ENCODE results near the gene PMIS2. TPM values are rescaled to one million over a fixed set of nuclear protein-coding genes. Genes with fewer than 3 reads are reported as not detected.
"Not testable (repeated sequence)": the region's sequence is repeated elsewhere in the genome, so short reads cannot be mapped to it uniquely, and the experiment has no call there.

Gene PMIS2
- total and polyA plus RNA-seq, 2 experiments from 2014 or later, result not detected

DNA sequence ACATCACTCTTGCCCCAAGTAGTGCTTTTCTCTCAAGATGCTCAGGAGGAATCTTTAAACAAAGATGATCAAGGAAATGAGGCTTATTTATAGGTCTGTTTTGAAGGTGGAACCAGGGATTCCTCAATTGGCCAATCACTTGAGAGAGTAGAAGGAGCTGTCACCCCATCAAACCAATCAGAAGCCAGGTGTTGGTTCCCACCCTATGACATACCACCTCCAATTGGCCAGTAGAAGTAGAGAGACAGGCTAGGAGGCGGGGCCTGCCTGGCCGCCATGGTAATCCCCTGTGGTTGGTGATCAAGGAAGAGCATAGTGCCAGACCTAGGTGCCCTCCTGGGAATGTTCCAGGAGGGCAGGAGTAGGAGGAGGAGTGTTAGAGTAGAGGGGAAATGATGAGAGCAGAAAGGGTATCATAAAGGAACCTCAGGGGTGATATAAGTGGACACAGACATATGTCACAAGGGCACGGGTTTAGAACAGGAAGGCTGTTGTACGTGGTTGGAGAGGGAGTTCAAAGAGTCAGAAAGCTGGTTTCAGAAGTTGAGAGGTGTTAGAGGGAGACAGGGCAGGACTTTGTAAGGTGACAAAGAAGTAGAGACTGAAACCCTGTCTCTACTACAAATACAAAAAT is 10.5 kb downstream of the PMIS2 start:
- WGBS, 2 experiments (ENCODE audit: low coverage in 1 of 2, low lambda C conversion rate in 2 of 2, missing lambda C conversion rate in 2 of 2), result 35 to 41% methylated on average over 4 of the region's 4 CpGs
- no peak for DNase-seq
- Histone ChIP-seq H2AFZ (no peak overlapping the region), H3K9me3 (ENCODE audit: low read depth) (no peaks in the 10 kb centered on the region), H3K9me2 (ENCODE audit: insufficient read depth) (no peaks in the 10 kb centered on the region), H3K36me3 (ENCODE audit: low read depth) (no peaks in the 10 kb centered on the region), H3K9ac (no peak overlapping the region), H3K4me1 (ENCODE audit: insufficient read depth) (no peaks in the 10 kb centered on the region), H3K27ac (no peak overlapping the region), H3K27me3 (replicated peaks; ENCODE audit: insufficient read depth) (peaks cover 3% of the 10 kb centered on the region; the same call in 1 of the 2 replicates), H3K4me3 (no peak overlapping the region), H3K79me2 (ENCODE audit: insufficient read depth) (no peaks in the 10 kb centered on the region), H4K20me1 (ENCODE audit: insufficient read depth) (no peaks in the 10 kb centered on the region), H3K4me2 (ENCODE audit: unreplicated experiment) (no peak overlapping the region), H3F3A (ENCODE audit: insufficient read depth) (no peaks in the 10 kb centered on the region)
- in situ Hi-C loops (cut with MboI), result no loop called here
- no peak for TF ChIP-seq EZH2 (IDR thresholded peaks at IDR 0.05; ENCODE audit: insufficient read depth, poor library complexity, severe bottlenecking)
- no peak for TF ChIP-seq EZH2phosphoT487 (IDR thresholded peaks at IDR 0.05; ENCODE audit: insufficient read depth, low read depth)

DNA sequence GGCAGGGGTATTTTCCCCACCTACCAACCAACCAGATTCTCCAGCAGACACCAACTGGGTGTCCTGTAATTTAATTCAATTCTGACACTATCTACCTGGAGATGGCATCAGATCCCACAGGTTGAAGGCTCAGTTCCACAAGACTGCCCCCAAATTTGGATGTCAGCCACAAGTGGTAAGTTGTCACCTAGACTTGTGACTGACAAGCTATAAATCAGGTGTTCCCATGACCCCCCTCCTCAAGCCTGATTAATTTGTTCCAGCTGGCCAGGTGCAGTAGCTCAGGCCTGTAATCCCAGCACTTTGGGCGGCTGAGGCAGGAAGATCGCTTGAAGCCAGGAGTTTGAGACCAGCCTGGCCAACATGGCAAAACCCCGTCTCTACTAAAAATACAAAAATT is 16.0 kb downstream of the PMIS2 start:
- Histone ChIP-seq H3K9me2 (ENCODE audit: insufficient read depth) (no peaks in the 10 kb centered on the region), H2AFZ (no peak overlapping the region), H3K9ac (no peak overlapping the region), H3F3A (ENCODE audit: insufficient read depth) (no peaks in the 10 kb centered on the region), H3K36me3 (ENCODE audit: low read depth) (no peaks in the 10 kb centered on the region), H3K4me3 (no peak overlapping the region), H4K20me1 (ENCODE audit: insufficient read depth) (no peaks in the 10 kb centered on the region), H3K4me1 (ENCODE audit: insufficient read depth) (no peaks in the 10 kb centered on the region), H3K9me3 (ENCODE audit: low read depth) (no peaks in the 10 kb centered on the region), H3K27ac (no peak overlapping the region), H3K27me3 (replicated peaks; ENCODE audit: insufficient read depth) (peaks cover 3% of the 10 kb centered on the region; the same call in 1 of the 2 replicates), H3K4me2 (ENCODE audit: unreplicated experiment) (no peak overlapping the region), H3K79me2 (ENCODE audit: insufficient read depth) (no peaks in the 10 kb centered on the region)
- TF ChIP-seq EZH2 (IDR thresholded peaks at IDR 0.05; ENCODE audit: insufficient read depth, poor library complexity, severe bottlenecking), result no peak
- TF ChIP-seq EZH2phosphoT487 (IDR thresholded peaks at IDR 0.05; ENCODE audit: insufficient read depth, low read depth), result no peak
- WGBS, 2 experiments (ENCODE audit: low coverage in 1 of 2, low lambda C conversion rate in 2 of 2, missing lambda C conversion rate in 2 of 2), result 13 to 21% methylated on average over 3 of the region's 3 CpGs
- DNase-seq, result no peak
- in situ Hi-C loops (cut with MboI), result no loop called here

DNA sequence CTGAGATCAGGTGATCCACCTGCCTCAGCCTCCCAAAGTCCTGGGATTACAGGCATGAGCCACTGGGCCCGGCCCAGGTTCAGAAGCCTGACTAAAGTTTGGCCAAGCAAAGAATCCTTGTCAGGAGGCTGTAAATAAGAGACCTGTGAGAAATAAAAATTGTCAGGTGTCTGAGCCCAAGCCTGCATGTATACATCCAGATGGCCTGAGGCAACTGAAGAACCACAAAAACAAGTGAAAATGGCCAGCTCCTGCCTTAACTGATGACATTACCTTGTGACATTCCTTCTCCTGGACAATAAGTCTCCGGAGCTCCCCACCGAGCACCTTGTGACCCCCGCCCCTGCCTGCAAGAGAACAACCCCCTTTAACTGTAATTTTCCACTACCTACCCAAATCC is 18.5 kb downstream of the PMIS2 start:
- H3K9me3 ChIP-seq (ENCODE audit: low read depth); H3K4me1 ChIP-seq (ENCODE audit: insufficient read depth); H3K79me2 ChIP-seq (ENCODE audit: insufficient read depth); H2AFZ ChIP-seq; H3K27me3 ChIP-seq (replicated peaks; ENCODE audit: insufficient read depth); H3K9ac ChIP-seq; H3F3A ChIP-seq (ENCODE audit: insufficient read depth); H3K9me2 ChIP-seq (ENCODE audit: insufficient read depth); H3K4me2 ChIP-seq (ENCODE audit: unreplicated experiment); H3K36me3 ChIP-seq (ENCODE audit: low read depth); H3K27ac ChIP-seq; H3K4me3 ChIP-seq; DNase-seq; in situ Hi-C loops (cut with MboI); H4K20me1 ChIP-seq (ENCODE audit: insufficient read depth): not testable (repeated sequence)
- 65 to 70% methylated on average over 4 of the region's 4 CpGs for WGBS, 2 experiments (ENCODE audit: low coverage in 1 of 2, low lambda C conversion rate in 2 of 2, missing lambda C conversion rate in 2 of 2)

DNA sequence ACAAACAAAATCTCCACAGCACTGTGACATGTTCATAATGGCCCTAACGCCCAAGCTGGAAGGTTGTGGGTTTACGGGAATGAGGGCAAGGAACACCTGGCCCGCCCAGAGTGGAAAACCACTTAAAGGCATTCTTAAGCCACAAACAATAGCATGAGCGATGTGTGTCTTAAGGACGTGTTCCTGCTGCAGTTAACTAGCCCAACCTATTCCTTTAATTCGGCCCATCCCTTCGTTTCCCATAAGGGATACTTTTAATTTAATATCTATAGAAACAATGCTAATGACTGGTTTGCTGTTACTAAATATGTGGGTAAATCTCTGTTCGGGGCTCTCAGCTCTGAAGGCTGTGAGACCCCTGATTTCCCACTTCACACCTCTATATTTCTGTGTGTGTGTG is 21.2 kb downstream of the PMIS2 start:
- H3K9me3 ChIP-seq (ENCODE audit: low read depth); DNase-seq; H3K4me1 ChIP-seq (ENCODE audit: insufficient read depth); H3K4me3 ChIP-seq; in situ Hi-C loops (cut with MboI); H3K9ac ChIP-seq; H3K9me2 ChIP-seq (ENCODE audit: insufficient read depth); H3K4me2 ChIP-seq (ENCODE audit: unreplicated experiment); H4K20me1 ChIP-seq (ENCODE audit: insufficient read depth); H3K27me3 ChIP-seq (replicated peaks; ENCODE audit: insufficient read depth); H3K27ac ChIP-seq; H3K79me2 ChIP-seq (ENCODE audit: insufficient read depth); H3K36me3 ChIP-seq (ENCODE audit: low read depth); H2AFZ ChIP-seq; H3F3A ChIP-seq (ENCODE audit: insufficient read depth): not testable (repeated sequence)
- 41 to 42% methylated on average over 8 of the region's 8 CpGs for WGBS, 2 experiments (ENCODE audit: low coverage in 1 of 2, low lambda C conversion rate in 2 of 2, missing lambda C conversion rate in 2 of 2)

DNA sequence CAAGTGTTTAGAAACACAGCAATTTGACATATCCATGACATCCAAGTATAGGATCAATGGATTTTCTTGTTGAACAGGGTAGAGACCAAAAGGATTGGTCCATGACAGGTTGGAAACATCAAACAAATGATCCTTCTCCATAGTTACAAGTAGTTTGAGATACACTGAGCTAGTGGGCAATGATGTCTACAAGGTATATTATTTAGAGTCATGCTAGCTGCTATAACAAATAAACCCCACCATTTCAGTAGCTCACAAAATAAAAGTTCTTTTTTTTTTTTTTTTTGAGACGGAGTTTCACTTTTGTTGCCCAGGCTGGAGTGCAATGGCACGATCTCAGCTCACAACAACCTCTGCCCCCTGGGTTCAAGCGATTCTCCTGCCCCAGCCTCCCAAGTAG is 21.7 kb downstream of the PMIS2 start:
- DNase-seq, result no peak
- Histone ChIP-seq H3K9ac (no peak overlapping the region), H2AFZ (no peak overlapping the region), H3K79me2 (ENCODE audit: insufficient read depth) (no peaks in the 10 kb centered on the region), H3F3A (ENCODE audit: insufficient read depth) (no peaks in the 10 kb centered on the region), H3K4me1 (ENCODE audit: insufficient read depth) (no peaks in the 10 kb centered on the region), H3K9me3 (ENCODE audit: low read depth) (no peaks in the 10 kb centered on the region), H4K20me1 (ENCODE audit: insufficient read depth) (no peaks in the 10 kb centered on the region), H3K36me3 (ENCODE audit: low read depth) (no peaks in the 10 kb centered on the region), H3K4me3 (no peak overlapping the region), H3K9me2 (ENCODE audit: insufficient read depth) (no peaks in the 10 kb centered on the region), H3K27ac (no peak overlapping the region), H3K4me2 (ENCODE audit: unreplicated experiment) (no peak overlapping the region), H3K27me3 (replicated peaks; ENCODE audit: insufficient read depth) (no peaks in the 10 kb centered on the region)
- no peak for TF ChIP-seq EZH2phosphoT487 (IDR thresholded peaks at IDR 0.05; ENCODE audit: insufficient read depth, low read depth)
- TF ChIP-seq EZH2 (IDR thresholded peaks at IDR 0.05; ENCODE audit: insufficient read depth, poor library complexity, severe bottlenecking), result no peak
- 28 to 37% methylated on average over 3 of the region's 3 CpGs for WGBS, 2 experiments (ENCODE audit: low coverage in 1 of 2, low lambda C conversion rate in 2 of 2, missing lambda C conversion rate in 2 of 2)
- in situ Hi-C loops (cut with MboI), result no loop called here
